GM19099 (cell line): ENCODE results near the gene SPEN.

Experiments
- POLR2A ChIP-seq: IDR thresholded peaks from 3 replicates; pipeline ENCODE4 v1.6.1; 2011; ENCODE audit warnings: low read depth; ENCODE audit not compliant: insufficient read length; ENCODE audit errors: extremely low read depth

SPEN gene

GRCh38 chr1:15825800-15826199 lies 21.7 kb upstream of the SPEN start:
- TF ChIP-seq POLR2A = no peak

GRCh38 chr1:15826810-15827507 lies 20.5 kb upstream of the SPEN start:
- no peak for TF ChIP-seq POLR2A

- no peak for TF ChIP-seq POLR2A
These were observed 17.2 kb upstream of the SPEN start for GRCh38 chr1:15830258-15830657.

- no peak for TF ChIP-seq POLR2A
These were observed 14.3 kb upstream of the SPEN start for GRCh38 chr1:15833069-15833679.

GRCh38 chr1:15833842-15834405 lies 13.6 kb upstream of the SPEN start:
- TF ChIP-seq POLR2A = no peak

- peak; percentile 77 for TF ChIP-seq POLR2A
These were observed 12.9 kb upstream of the SPEN start for GRCh38 chr1:15834406-15835204.

- TF ChIP-seq POLR2A = no peak
These were observed 12.2 kb upstream of the SPEN start for GRCh38 chr1:15835205-15835740.

GRCh38 chr1:15835741-15836510 lies 11.6 kb upstream of the SPEN start:
- peak; percentile 81 for TF ChIP-seq POLR2A

- TF ChIP-seq POLR2A = no peak
These were observed 10.5 kb upstream of the SPEN start for GRCh38 chr1:15836772-15837669.

- no peak for TF ChIP-seq POLR2A
These were observed 9.6 kb upstream of the SPEN start for GRCh38 chr1:15837931-15838330.

- no peak for TF ChIP-seq POLR2A
These were observed 8.8 kb upstream of the SPEN start for GRCh38 chr1:15838721-15839120.

- no peak for TF ChIP-seq POLR2A
These were observed 3.5 kb upstream of the SPEN start for GRCh38 chr1:15843826-15844572.

- no peak for TF ChIP-seq POLR2A
These were observed 311 bp downstream of the SPEN start for GRCh38 chr1:15847893-15848142.

- no peak for TF ChIP-seq POLR2A
These were observed 829 bp downstream of the SPEN start for GRCh38 chr1:15848143-15848928.
